Measurements from ENCODE around the gene PDE3A. TPM values are rescaled to one million over a fixed set of nuclear protein-coding genes. Genes with fewer than 3 reads are reported as not detected.
A peak's percentile ranks its signal among the peaks of the same experiment; 100 is the strongest.

Gene PDE3A
- total and polyA plus RNA-seq, 8 donors: 4.9 to 16.5 (median 12.6) TPM

- H3K4me3 ChIP-seq: no peak overlapping the region
- no peak overlapping the region for H3K27ac ChIP-seq
- 39 to 50% methylated on average over 3 of the region's 3 CpGs for WGBS, 2 donors
- TF ChIP-seq, protein P1, sequence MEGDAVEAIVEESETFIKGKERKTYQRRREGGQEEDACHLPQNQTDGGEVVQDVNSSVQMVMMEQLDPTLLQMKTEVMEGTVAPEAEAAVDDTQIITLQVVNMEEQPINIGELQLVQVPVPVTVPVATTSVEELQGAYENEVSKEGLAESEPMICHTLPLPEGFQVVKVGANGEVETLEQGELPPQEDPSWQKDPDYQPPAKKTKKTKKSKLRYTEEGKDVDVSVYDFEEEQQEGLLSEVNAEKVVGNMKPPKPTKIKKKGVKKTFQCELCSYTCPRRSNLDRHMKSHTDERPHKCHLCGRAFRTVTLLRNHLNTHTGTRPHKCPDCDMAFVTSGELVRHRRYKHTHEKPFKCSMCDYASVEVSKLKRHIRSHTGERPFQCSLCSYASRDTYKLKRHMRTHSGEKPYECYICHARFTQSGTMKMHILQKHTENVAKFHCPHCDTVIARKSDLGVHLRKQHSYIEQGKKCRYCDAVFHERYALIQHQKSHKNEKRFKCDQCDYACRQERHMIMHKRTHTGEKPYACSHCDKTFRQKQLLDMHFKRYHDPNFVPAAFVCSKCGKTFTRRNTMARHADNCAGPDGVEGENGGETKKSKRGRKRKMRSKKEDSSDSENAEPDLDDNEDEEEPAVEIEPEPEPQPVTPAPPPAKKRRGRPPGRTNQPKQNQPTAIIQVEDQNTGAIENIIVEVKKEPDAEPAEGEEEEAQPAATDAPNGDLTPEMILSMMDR (IDR thresholded peaks at IDR 0.05): no peak
- intact Hi-C loops (cut with DNase I): no loop called here
- FAIRE-seq (no peak), ATAC-seq (peak in 1 of 4 donors; percentile 59), DNase-seq (no peak)
- no peaks in the 10 kb centered on the region for H3K4me1 ChIP-seq
- H3K36me3 ChIP-seq: no peaks in the 10 kb centered on the region
- H3K9me3 ChIP-seq: no peaks in the 10 kb centered on the region
- no peaks in the 10 kb centered on the region for H3K27me3 ChIP-seq
These were observed 66.7 kb downstream of the PDE3A start for GRCh38 chr12:20434996-20435395.

DNA sequence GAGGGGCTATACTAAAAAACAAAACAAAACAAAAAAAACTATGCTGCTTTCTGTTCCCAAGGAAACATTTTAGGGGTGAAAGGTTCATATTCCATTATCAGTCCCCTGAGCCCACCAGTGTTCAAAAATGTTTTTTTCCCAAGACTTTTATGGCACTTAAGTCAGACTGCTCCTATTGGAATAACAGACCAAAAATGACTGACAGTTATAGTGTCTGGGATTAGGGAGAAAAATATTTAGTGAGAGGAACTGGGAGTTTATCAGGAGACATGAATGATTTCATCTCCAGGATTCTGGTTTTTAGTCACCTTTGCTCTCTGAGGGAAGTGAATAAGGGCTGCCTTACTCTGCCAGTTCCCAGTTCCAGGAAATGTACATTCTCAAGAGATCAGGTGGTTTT, 68.0 kb downstream of the PDE3A start:
- no peak for ATAC-seq
- no peaks in the 10 kb centered on the region for H3K9me3 ChIP-seq
- TF ChIP-seq, protein P1 (IDR thresholded peaks at IDR 0.05): no peak
- no peaks in the 10 kb centered on the region for H3K4me1 ChIP-seq
- H3K27me3 ChIP-seq: no peaks in the 10 kb centered on the region
- H3K36me3 ChIP-seq: no peaks in the 10 kb centered on the region
- intact Hi-C loops (cut with DNase I): no loop called here
- no peak overlapping the region for H3K4me3 ChIP-seq
- no peak overlapping the region for H3K27ac ChIP-seq
- no peak for FAIRE-seq
- no peak for DNase-seq

DNA sequence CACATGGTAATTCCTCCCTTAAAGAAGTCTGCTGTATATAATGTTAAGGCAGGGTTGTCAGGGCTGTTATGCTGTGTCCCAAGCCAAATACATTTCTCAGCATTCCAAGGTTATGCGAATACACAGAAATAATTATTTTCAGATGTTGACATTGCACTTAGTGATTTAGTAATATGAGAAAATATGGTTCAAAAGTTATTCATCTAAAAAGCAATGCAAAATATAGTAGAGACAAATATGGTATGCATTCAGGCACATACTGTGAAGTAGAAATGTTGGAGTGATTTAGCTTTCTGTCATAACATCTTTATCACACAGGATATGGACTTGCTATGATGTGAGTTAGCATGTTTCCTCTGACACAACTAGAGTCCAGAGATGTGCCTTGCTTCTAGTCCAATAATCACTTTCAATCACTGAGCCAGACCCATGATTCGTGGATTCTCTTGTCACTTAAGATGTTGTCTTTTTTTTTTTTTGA, 70.0 kb downstream of the PDE3A start:
- intact Hi-C loops (cut with DNase I): no loop called here
- Histone ChIP-seq H3K9me3 (no peaks in the 10 kb centered on the region), H3K4me1 (no peaks in the 10 kb centered on the region), H3K27ac (no peak overlapping the region), H3K27me3 (no peaks in the 10 kb centered on the region), H3K4me3 (no peak overlapping the region), H3K36me3 (no peaks in the 10 kb centered on the region)
- ATAC-seq (no peak), DNase-seq (no peak), FAIRE-seq (no peak)
- 46 to 57% methylated on average over 2 of the region's 2 CpGs for WGBS, 2 donors
- TF ChIP-seq, protein P1 (IDR thresholded peaks at IDR 0.05): no peak

DNA sequence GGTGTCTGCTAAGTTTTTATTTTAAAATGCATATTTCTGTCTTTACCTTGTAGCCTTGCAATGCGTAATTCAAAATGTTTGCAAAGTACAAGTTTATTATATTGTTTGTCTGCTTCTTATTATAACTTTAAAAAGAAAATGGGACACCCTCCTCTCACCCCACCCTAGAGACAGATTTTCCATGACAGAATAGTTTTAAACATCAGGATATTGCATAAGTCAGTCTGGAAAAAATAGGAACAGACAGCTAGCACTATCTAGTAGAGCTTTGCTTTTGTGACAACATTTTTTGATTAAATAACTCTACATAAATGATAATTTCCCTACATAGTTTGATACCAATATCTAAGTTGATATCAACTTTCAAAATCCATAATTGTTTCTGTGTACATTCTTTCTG, 71.3 kb downstream of the PDE3A start:
- ATAC-seq (peak in 2 of 4 donors; percentile 34 to 37), FAIRE-seq (peak; percentile 65), DNase-seq (no peak)
- intact Hi-C loops (cut with DNase I): no loop called here
- no peak overlapping the region for H3K27ac ChIP-seq
- TF ChIP-seq, protein P1 (IDR thresholded peaks at IDR 0.05): no peak
- no peaks in the 10 kb centered on the region for H3K27me3 ChIP-seq
- 68 to 85% methylated on average over 1 of the region's 1 CpG for WGBS, 2 donors
- H3K36me3 ChIP-seq: no peaks in the 10 kb centered on the region
- no peak overlapping the region for H3K4me3 ChIP-seq
- H3K9me3 ChIP-seq: no peaks in the 10 kb centered on the region
- H3K4me1 ChIP-seq: no peaks in the 10 kb centered on the region

- H3K4me1 ChIP-seq: no peaks in the 10 kb centered on the region
- intact Hi-C loops (cut with DNase I): no loop called here
- H3K27ac ChIP-seq: no peak overlapping the region
- FAIRE-seq (no peak), ATAC-seq (peak in 1 of 4 donors; percentile 21), DNase-seq (no peak)
- H3K36me3 ChIP-seq: no peaks in the 10 kb centered on the region
- WGBS, 2 donors: 20 to 21% methylated on average over 1 of the region's 1 CpG
- no peaks in the 10 kb centered on the region for H3K9me3 ChIP-seq
- no peaks in the 10 kb centered on the region for H3K27me3 ChIP-seq
- TF ChIP-seq, protein P1 (IDR thresholded peaks at IDR 0.05): no peak
- no peak overlapping the region for H3K4me3 ChIP-seq
These were observed 72.1 kb downstream of the PDE3A start for GRCh38 chr12:20440408-20440807.

Measured in pancreas (tissue), 10 donors.